HG02970 (cell line): ENCODE data around the gene PLCB1.

Experiments used
- ATAC-seq: cut with Tn5 transposase; IDR thresholded peaks from one replicate; pipeline ENCODE4 v1.9.1; 2021; ENCODE audit warnings: mild to moderate bottlenecking, moderate library complexity, moderate number of reproducible peaks; ENCODE audit not compliant: unreplicated experiment, low FRiP score

PLCB1 gene

GRCh38 chr20:8880085-8880853 lies 748.2 kb downstream of the PLCB1 start:
- ATAC-seq = no peak

GRCh38 chr20:8891039-8891438 lies 759.0 kb downstream of the PLCB1 start:
- ATAC-seq = no peak

- no peak for ATAC-seq
Measured at GRCh38 chr20:8895472-8895871, 763.4 kb downstream of the PLCB1 start.

GRCh38 chr20:8898823-8899222 lies 766.8 kb downstream of the PLCB1 start:
- ATAC-seq = no peak

GRCh38 chr20:8901237-8902025 lies 769.4 kb downstream of the PLCB1 start:
- ATAC-seq = no peak

- no peak for ATAC-seq
Measured at GRCh38 chr20:8903655-8904605, 771.9 kb downstream of the PLCB1 start.

GRCh38 chr20:8909596-8909995 lies 777.5 kb downstream of the PLCB1 start:
- no peak for ATAC-seq

GRCh38 chr20:8912096-8912495 lies 780.0 kb downstream of the PLCB1 start:
- ATAC-seq = no peak

GRCh38 chr20:8912731-8913130 lies 780.7 kb downstream of the PLCB1 start:
- ATAC-seq = no peak

GRCh38 chr20:8913456-8913855 lies 781.4 kb downstream of the PLCB1 start:
- no peak for ATAC-seq

GRCh38 chr20:8914421-8914820 lies 782.4 kb downstream of the PLCB1 start:
- no peak for ATAC-seq

GRCh38 chr20:8917084-8917483 lies 785.0 kb downstream of the PLCB1 start:
- no peak for ATAC-seq

- no peak for ATAC-seq
Measured at GRCh38 chr20:8918145-8918544, 786.1 kb downstream of the PLCB1 start.

- ATAC-seq = no peak
Measured at GRCh38 chr20:8924539-8924938, 792.5 kb downstream of the PLCB1 start.

- no peak for ATAC-seq
Measured at GRCh38 chr20:8930726-8931125, 798.7 kb downstream of the PLCB1 start.

GRCh38 chr20:8932192-8933165 lies 800.4 kb downstream of the PLCB1 start:
- ATAC-seq = no peak

- ATAC-seq = no peak
Measured at GRCh38 chr20:8933381-8933807, 801.3 kb downstream of the PLCB1 start.

GRCh38 chr20:8934362-8934761 lies 802.3 kb downstream of the PLCB1 start:
- ATAC-seq = no peak
